Kidney (tissue), 14 donors: ENCODE results near the gene P3H3. TPM values are rescaled to one million over a fixed set of nuclear protein-coding genes. Genes with fewer than 3 reads are reported as not detected.

ENCODE experiments used
- DNase-seq, 5 donors: peaks; one replicate each; pipeline ENCODE4 v3.0.0-alpha.2; 2013 to 2020
- FAIRE-seq: peaks from 2 replicates; lab custom pipeline; 2012; peaks lifted over from hg19 to GRCh38; lab: Jason Lieb, UNC
- H3K27ac ChIP-seq, 2 donors: one replicate each; pipeline ENCODE4 v1.7.0; 2013; ENCODE audit warnings: low read depth in 2 of 2, low read length in 2 of 2, inconsistent platforms in 1 of 2
- H3K27me3 ChIP-seq: one replicate; pipeline ENCODE4 v1.7.1; 2013; ENCODE audit warnings: low read length, inconsistent platforms; ENCODE audit not compliant: control insufficient read depth, insufficient read depth
- H3K36me3 ChIP-seq, 3 donors: one replicate each; pipeline versions ENCODE4 v1.7.0 to v1.7.1; 2013; ENCODE audit warnings: low read length in 3 of 3, control low read depth in 1 of 3, inconsistent platforms in 1 of 3; ENCODE audit not compliant: insufficient read depth in 3 of 3, control insufficient read depth in 2 of 3
- H3K4me1 ChIP-seq, 3 donors: one replicate each; pipeline versions ENCODE4 v1.7.0 to v1.7.1; 2013; ENCODE audit warnings: low read length in 3 of 3, inconsistent platforms in 1 of 3, low read depth in 1 of 3; ENCODE audit not compliant: control insufficient read depth in 2 of 3, insufficient read depth in 2 of 3
- H3K4me3 ChIP-seq, 3 donors: one replicate each; pipeline versions ENCODE4 v1.7.0 to v1.8.1; 2013; ENCODE audit warnings: low read length in 3 of 3, control low read depth in 1 of 3, inconsistent platforms in 1 of 3
- H3K9ac ChIP-seq, 3 donors: one replicate each; pipeline versions ENCODE4 v1.7.0 to v1.7.1; 2013; ENCODE audit warnings: low read length in 3 of 3, control low read depth in 1 of 3, inconsistent platforms in 1 of 3
- H3K9me3 ChIP-seq, 3 donors: one replicate each; pipeline versions ENCODE4 v1.7.0 to v1.7.1; 2013; ENCODE audit warnings: low read length in 3 of 3, control low read depth in 1 of 3, inconsistent platforms in 1 of 3; ENCODE audit not compliant: control insufficient read depth in 2 of 3, insufficient read depth in 1 of 3
- CTCF ChIP-seq: IDR thresholded peaks from 3 replicates; pipeline ENCODE4 v1.5.1; 2012; ENCODE audit warnings: mild to moderate bottlenecking, moderate library complexity, borderline replicate concordance; ENCODE audit not compliant: insufficient read depth; ENCODE audit errors: extremely low read depth
- intact Hi-C: fragments of 100-400 bp; cut with DNase I; formaldehyde crosslinking; loops from one replicate; pipeline ENCODE4 v1.11.1; 2022
- polyA plus RNA-seq: library from polyadenylated mRNA; stranded (reverse); fragments of 350-450 nt; fragmentation: Illumina TruSeq; extraction: RNeasy Lipid Tissue Mini Kit (QIAGEN cat#74804); gene quantifications from one replicate; pipeline ENCODE4 v1.2.3, GENCODE V29; 2014; ENCODE audit warnings: low read depth, low replicate concordance; ENCODE audit not compliant: insufficient read depth
- total RNA-seq: library from RNA; stranded (reverse); fragmentation: NEBNext Ultra II Directional; extraction: Animal tissue kit (Norgen Biotek cat#: 25700); gene quantifications from one replicate; pipeline ENCODE4 v1.2.1, GENCODE V29; 2021
- donor health status: control.
- donor health status: control.
- donor health status: control.
- donor health status: control.
- donor health status: control.
- donor health status: DM: yes; HTN: yes; CAD: no.
- donor health status: Normal renal cell carcinoma (clear cell type).

P3H3 gene
- total and polyA plus RNA-seq, 2 donors from 2014 or later = 17.0 to 18.5 TPM

GRCh38 chr12:6851921-6852650, 23.9 kb downstream of the P3H3 start, which contains the start of gene USP5:
Gene USP5 (plus strand): TSS chr12:6852150. CDS start chr12:6852180, 30 bp downstream.
- no peak for TF ChIP-seq CTCF
- H3K36me3 ChIP-seq = peaks cover 3 to 12% (median 7%) of the 10 kb centered on the region in 3 donors
- intact Hi-C loops = no loop called here
- H3K4me1 ChIP-seq = peaks cover 0 to 11% (median 6%) of the 10 kb centered on the region in 3 donors
- DNase-seq (peak; percentile 99 to 100 (median 100)), FAIRE-seq (peak; percentile 92)
- H3K4me3 ChIP-seq = peak within 1 kb of the TSS; percentile 92 to 99 (median 99)
- no peaks in the 10 kb centered on the region for H3K27me3 ChIP-seq
- H3K27ac ChIP-seq = peak within 1 kb of the TSS; percentile 92
- no peaks in the 10 kb centered on the region for H3K9me3 ChIP-seq
- peak within 1 kb of the TSS; percentile 66 to 98 (median 87) for H3K9ac ChIP-seq

GRCh38 chr12:6852651-6853354, 24.6 kb downstream of the P3H3 start:
- no peak for TF ChIP-seq CTCF
- H3K9me3 ChIP-seq = no peaks in the 10 kb centered on the region
- DNase-seq (peak in 3 of 5 donors; percentile 66 to 84 (median 82)), FAIRE-seq (no peak)
- H3K4me1 ChIP-seq = peaks cover 0 to 11% (median 6%) of the 10 kb centered on the region in 3 donors
- no peak overlapping the region for H3K27ac ChIP-seq
- H3K36me3 ChIP-seq = peaks cover 6 to 20% (median 14%) of the 10 kb centered on the region in 3 donors
- peak overlapping the region; percentile 75 to 99 (median 92) for H3K4me3 ChIP-seq
- intact Hi-C loops = no loop called here
- no peaks in the 10 kb centered on the region for H3K27me3 ChIP-seq
- peak overlapping the region in 2 of 3 donors; percentile 36 to 46 for H3K9ac ChIP-seq

GRCh38 chr12:6853626-6854025, 25.4 kb downstream of the P3H3 start:
- no peak overlapping the region for H3K4me3 ChIP-seq
- FAIRE-seq = no peak
- H3K4me1 ChIP-seq = peaks cover 0 to 11% (median 6%) of the 10 kb centered on the region in 3 donors

More at GRCh38 chr12:6853626-6854025, 25.4 kb downstream of the P3H3 start:
- DNase-seq = no peak
- no peak for TF ChIP-seq CTCF
- no peaks in the 10 kb centered on the region for H3K9me3 ChIP-seq
- peaks cover 9 to 28% (median 19%) of the 10 kb centered on the region in 3 donors for H3K36me3 ChIP-seq
- no peak overlapping the region for H3K27ac ChIP-seq
- no peaks in the 10 kb centered on the region for H3K27me3 ChIP-seq
- H3K9ac ChIP-seq = no peak overlapping the region
- intact Hi-C loops = no loop called here
